ENCODE results near the gene TMPRSS4.

GRCh38 chr11:118071416-118072030 is 5.4 kb upstream of the TMPRSS4 start:
- no peak for TF ChIP-seq CTCF (IDR thresholded peaks at IDR 0.05)
- TF ChIP-seq POLR2AphosphoS5 (IDR thresholded peaks at IDR 0.05), result no peak
